WTC11 (cell line): ENCODE results near the gene SYNM.

ENCODE experiments used
- ATF1 ChIP-seq: sonication (generic); formaldehyde crosslinking; IDR thresholded peaks from 2 replicates; pipeline ENCODE4 v1.8.1; 2023; ENCODE audit warnings: mild to moderate bottlenecking, moderate library complexity, missing genetic modification reagents
- NR3C1 ChIP-seq: sonication (generic); formaldehyde crosslinking; conservative IDR thresholded peaks from 2 replicates; pipeline ENCODE4 v1.8.1; 2023; ENCODE audit warnings: low read depth, mild to moderate bottlenecking, missing genetic modification reagents
- TCF7 ChIP-seq: sonication (generic); formaldehyde crosslinking; IDR thresholded peaks from 2 replicates; pipeline ENCODE4 v1.8.0; 2022; ENCODE audit warnings: mild to moderate bottlenecking, low read depth, missing genetic modification reagents, moderate library complexity
- TF ChIP-seq, protein P1 (sequence below): fragments of 200-600 bp; IDR thresholded peaks from 2 replicates; pipeline ENCODE4 v1.8.0; 2022; ENCODE audit warnings: antibody characterized with exemption
- TF ChIP-seq, protein P2 (sequence below): sonication (generic); formaldehyde crosslinking; IDR thresholded peaks from 2 replicates; pipeline ENCODE4 v1.8.0; 2022; ENCODE audit warnings: mild to moderate bottlenecking, missing genetic modification reagents
- TF ChIP-seq, protein P3 (sequence below): sonication (generic); formaldehyde crosslinking; conservative IDR thresholded peaks from 2 replicates; pipeline ENCODE4 v1.8.1; 2022; ENCODE audit warnings: mild to moderate bottlenecking, missing genetic modification reagents
- TF ChIP-seq, protein P4 (sequence below): fragments of 250-450 bp; sonication (Bioruptor Pico); IDR thresholded peaks from 2 replicates; pipeline ENCODE4 v2.1.2; 2022; ENCODE audit warnings: mild to moderate bottlenecking, moderate library complexity

DNA sequence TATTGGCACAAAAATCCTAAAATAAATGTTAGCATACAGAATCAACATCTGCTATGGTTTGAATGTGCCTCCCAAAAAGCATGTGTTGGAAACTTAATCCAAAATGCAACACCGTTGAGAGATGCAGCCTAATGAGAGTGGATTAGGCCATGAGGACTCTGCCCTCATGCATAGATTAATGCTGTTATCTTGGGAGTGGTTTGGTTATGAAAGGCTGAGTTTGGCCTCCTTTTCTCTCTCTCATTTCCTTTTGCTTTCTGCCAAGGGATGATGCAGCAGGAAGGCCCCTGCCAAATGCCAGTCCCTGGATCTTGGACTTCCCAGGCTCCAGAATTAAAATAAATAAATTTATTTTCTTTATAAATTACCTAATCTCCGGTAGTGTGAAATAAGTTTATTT lies 49.4 kb downstream of the SYNM start:
- TF ChIP-seq, protein P1, sequence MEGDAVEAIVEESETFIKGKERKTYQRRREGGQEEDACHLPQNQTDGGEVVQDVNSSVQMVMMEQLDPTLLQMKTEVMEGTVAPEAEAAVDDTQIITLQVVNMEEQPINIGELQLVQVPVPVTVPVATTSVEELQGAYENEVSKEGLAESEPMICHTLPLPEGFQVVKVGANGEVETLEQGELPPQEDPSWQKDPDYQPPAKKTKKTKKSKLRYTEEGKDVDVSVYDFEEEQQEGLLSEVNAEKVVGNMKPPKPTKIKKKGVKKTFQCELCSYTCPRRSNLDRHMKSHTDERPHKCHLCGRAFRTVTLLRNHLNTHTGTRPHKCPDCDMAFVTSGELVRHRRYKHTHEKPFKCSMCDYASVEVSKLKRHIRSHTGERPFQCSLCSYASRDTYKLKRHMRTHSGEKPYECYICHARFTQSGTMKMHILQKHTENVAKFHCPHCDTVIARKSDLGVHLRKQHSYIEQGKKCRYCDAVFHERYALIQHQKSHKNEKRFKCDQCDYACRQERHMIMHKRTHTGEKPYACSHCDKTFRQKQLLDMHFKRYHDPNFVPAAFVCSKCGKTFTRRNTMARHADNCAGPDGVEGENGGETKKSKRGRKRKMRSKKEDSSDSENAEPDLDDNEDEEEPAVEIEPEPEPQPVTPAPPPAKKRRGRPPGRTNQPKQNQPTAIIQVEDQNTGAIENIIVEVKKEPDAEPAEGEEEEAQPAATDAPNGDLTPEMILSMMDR = no peak
- TF ChIP-seq, protein P2, sequence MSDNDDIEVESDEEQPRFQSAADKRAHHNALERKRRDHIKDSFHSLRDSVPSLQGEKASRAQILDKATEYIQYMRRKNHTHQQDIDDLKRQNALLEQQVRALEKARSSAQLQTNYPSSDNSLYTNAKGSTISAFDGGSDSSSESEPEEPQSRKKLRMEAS (CRISPR knock-in tag) = no peak
- TF ChIP-seq, protein P3, sequence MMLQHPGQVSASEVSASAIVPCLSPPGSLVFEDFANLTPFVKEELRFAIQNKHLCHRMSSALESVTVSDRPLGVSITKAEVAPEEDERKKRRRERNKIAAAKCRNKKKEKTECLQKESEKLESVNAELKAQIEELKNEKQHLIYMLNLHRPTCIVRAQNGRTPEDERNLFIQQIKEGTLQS (CRISPR knock-in tag) = no peak
- TF ChIP-seq ATF1 (CRISPR knock-in tag) (no peak), NR3C1 (CRISPR knock-in tag) (no peak), TCF7 (CRISPR knock-in tag) (no peak)
- TF ChIP-seq, protein P4, sequence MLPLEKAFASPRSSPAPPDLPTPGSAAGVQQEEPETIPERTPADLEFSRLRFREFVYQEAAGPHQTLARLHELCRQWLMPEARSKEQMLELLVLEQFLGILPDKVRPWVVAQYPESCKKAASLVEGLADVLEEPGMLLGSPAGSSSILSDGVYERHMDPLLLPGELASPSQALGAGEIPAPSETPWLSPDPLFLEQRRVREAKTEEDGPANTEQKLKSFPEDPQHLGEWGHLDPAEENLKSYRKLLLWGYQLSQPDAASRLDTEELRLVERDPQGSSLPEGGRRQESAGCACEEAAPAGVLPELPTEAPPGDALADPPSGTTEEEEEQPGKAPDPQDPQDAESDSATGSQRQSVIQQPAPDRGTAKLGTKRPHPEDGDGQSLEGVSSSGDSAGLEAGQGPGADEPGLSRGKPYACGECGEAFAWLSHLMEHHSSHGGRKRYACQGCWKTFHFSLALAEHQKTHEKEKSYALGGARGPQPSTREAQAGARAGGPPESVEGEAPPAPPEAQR (CRISPR knock-in tag) = no peak
